Gastrocnemius medialis (tissue), 4 donors: ENCODE data around the gene SYNM. TPM values are rescaled to one million over a fixed set of nuclear protein-coding genes. Genes with fewer than 3 reads are reported as not detected.
A peak's percentile ranks its signal among the peaks of the same experiment; 100 is the strongest.

Experiments
- ATAC-seq, 2 donors: fragments of 150-250 bp; one replicate each; pipeline ENCODE4 v1.9.1; 2016
- DNase-seq, 2 donors: peaks; one replicate each; pipeline ENCODE4 v3.0.0-alpha.2; 2019
- H3K27ac ChIP-seq, 4 donors: fragments of 200-600 bp; sonication (generic); 1 replicate in 1 of 4; 2 replicates in 3 of 4; pipeline ENCODE4 v1.5.1; 2016 to 2018; ENCODE audit warnings: mild to moderate bottlenecking in 2 of 4, moderate library complexity in 1 of 4
- H3K27me3 ChIP-seq, 3 donors: fragments of 200-600 bp; sonication (generic) in 2 of 3; 1 replicate in 1 of 3; 2 replicates in 2 of 3; pipeline versions ENCODE4 v1.5.1 to v1.6.0; 2016 to 2019; ENCODE audit warnings: mild to moderate bottlenecking in 1 of 3, moderate library complexity in 1 of 3
- H3K36me3 ChIP-seq, 2 donors: fragments of 200-600 bp; sonication (generic) in 1 of 2; one replicate each; pipeline ENCODE4 v1.5.1; 2017 to 2018
- H3K4me1 ChIP-seq, 2 donors: fragments of 200-600 bp; sonication (generic) in 1 of 2; one replicate each; pipeline ENCODE4 v1.5.1; 2016 to 2017; ENCODE audit warnings: mild to moderate bottlenecking in 2 of 2
- H3K4me3 ChIP-seq, 4 donors: fragments of 200-600 bp; sonication (generic) in 3 of 4; 1 replicate in 1 of 4; 2 replicates in 3 of 4; pipeline ENCODE4 v1.5.1; 2016 to 2019; ENCODE audit warnings: mild to moderate bottlenecking in 2 of 4
- H3K9me3 ChIP-seq, 3 donors: fragments of 200-600 bp; sonication (generic) in 2 of 3; 1 replicate in 1 of 3; 2 replicates in 2 of 3; pipeline ENCODE4 v1.5.1; 2016 to 2019
- CTCF ChIP-seq, 5 experiments: fragments of 450-650 bp in 3 of 5; fragments of 200-600 bp in 2 of 5; sonication (generic) in 2 of 5; IDR thresholded peaks in 4 of 5; conservative IDR thresholded peaks in 1 of 5; 1 replicate in 4 of 5; 2 replicates in 1 of 5; pipeline ENCODE4 v1.5.1; 2016 to 2019; ENCODE audit warnings: antibody characterized with exemption in 5 of 5, mild to moderate bottlenecking in 3 of 5, moderate library complexity in 3 of 5
- POLR2A ChIP-seq, 2 donors: fragments of 450-650 bp; IDR thresholded peaks; one replicate each; pipeline ENCODE4 v1.6.1; 2017; ENCODE audit warnings: antibody characterized with exemption in 2 of 2, mild to moderate bottlenecking in 2 of 2, moderate library complexity in 2 of 2
- in situ Hi-C, 4 donors: fragments of 200-750 bp; cut with MboI; loops; one replicate each; pipeline versions ENCODE4 v1.15.0 to v1.8.0; 2017; ENCODE audit warnings: low sequenced_read_pairs in 4 of 4
- intact Hi-C: fragments of 100-400 bp; cut with DNase I; formaldehyde crosslinking; loops from one replicate; pipeline ENCODE4 v1.15.1; 2023; ENCODE audit warnings: low total_unique reads
- total RNA-seq, 4 donors: library from RNA; depleted of rRNA; stranded (reverse); fragments of >200 nt; gene quantifications; one replicate each; pipeline versions ENCODE4 v1.1.0 to v1.2.3, GENCODE V29; 2016

SYNM gene
- total RNA-seq, 4 donors from 2014 or later: 200 to 308 (median 266) TPM

- DNase-seq: peak; percentile 41 to 67
- peak; percentile 56 to 84 for ATAC-seq
- peak overlapping the region in 3 of 4 donors; percentile 8 to 51 (median 49) for H3K27ac ChIP-seq
- H3K4me3 ChIP-seq: no peak overlapping the region
- intact Hi-C loops (no loop called here), in situ Hi-C loops (loop anchor here in 1 of 4 donors (10.0 kb wide), 2 partner anchors 311 to 571 kb away; no protein-coding TSS in a partner anchor)
- no peaks in the 10 kb centered on the region for H3K36me3 ChIP-seq
- H3K27me3 ChIP-seq: no peaks in the 10 kb centered on the region
- TF ChIP-seq POLR2A (IDR thresholded peaks at IDR 0.05) (no peak), CTCF (IDR thresholded peaks at IDR 0.05 in 4 of 5, conservative IDR thresholded peaks at IDR 0.05 in 1 of 5) (no peak)
- peaks cover 16 to 18% of the 10 kb centered on the region in 2 donors for H3K4me1 ChIP-seq
- no peaks in the 10 kb centered on the region for H3K9me3 ChIP-seq
Measured at GRCh38 chr15:99086327-99086667, 18.6 kb upstream of the SYNM start.

- TF ChIP-seq POLR2A (IDR thresholded peaks at IDR 0.05) (no peak), CTCF (IDR thresholded peaks at IDR 0.05 in 4 of 5, conservative IDR thresholded peaks at IDR 0.05 in 1 of 5) (no peak)
- H3K4me3 ChIP-seq: no peak overlapping the region
- ATAC-seq: no peak
- H3K36me3 ChIP-seq: no peaks in the 10 kb centered on the region
- intact Hi-C loops: no loop called here
- no peak for DNase-seq
- H3K27ac ChIP-seq: no peak overlapping the region
- H3K4me1 ChIP-seq: peaks cover 18 to 22% of the 10 kb centered on the region in 2 donors
- in situ Hi-C loops: loop anchor here in 1 of 4 donors (10.0 kb wide), 2 partner anchors 313 to 573 kb away; no protein-coding TSS in a partner anchor
- H3K27me3 ChIP-seq: no peaks in the 10 kb centered on the region
- no peaks in the 10 kb centered on the region for H3K9me3 ChIP-seq
Measured at GRCh38 chr15:99087405-99087943, 17.4 kb upstream of the SYNM start.

GRCh38 chr15:99090011-99090699 is 14.7 kb upstream of the SYNM start:
- H3K27me3 ChIP-seq: no peaks in the 10 kb centered on the region
- DNase-seq (no peak), ATAC-seq (no peak)
- H3K36me3 ChIP-seq: no peaks in the 10 kb centered on the region
- intact Hi-C loops (no loop called here), in situ Hi-C loops (no loop called here)
- peak overlapping the region in 3 of 4 donors; percentile 54 to 66 (median 65) for H3K27ac ChIP-seq
- H3K9me3 ChIP-seq: no peaks in the 10 kb centered on the region
- no peak overlapping the region for H3K4me3 ChIP-seq
- no peak for TF ChIP-seq CTCF (IDR thresholded peaks at IDR 0.05 in 4 of 5, conservative IDR thresholded peaks at IDR 0.05 in 1 of 5)
- no peak for TF ChIP-seq POLR2A (IDR thresholded peaks at IDR 0.05)
- H3K4me1 ChIP-seq: peaks cover 18 to 22% of the 10 kb centered on the region in 2 donors

- in situ Hi-C loops (no loop called here), intact Hi-C loops (no loop called here)
- ATAC-seq (peak; percentile 90 to 97), DNase-seq (peak; percentile 79 to 88)
- peaks cover 16 to 21% of the 10 kb centered on the region in 2 donors for H3K4me1 ChIP-seq
- no peaks in the 10 kb centered on the region for H3K27me3 ChIP-seq
- no peaks in the 10 kb centered on the region for H3K36me3 ChIP-seq
- TF ChIP-seq CTCF (IDR thresholded peaks at IDR 0.05 in 4 of 5, conservative IDR thresholded peaks at IDR 0.05 in 1 of 5) (no peak), POLR2A (IDR thresholded peaks at IDR 0.05) (no peak)
- H3K9me3 ChIP-seq: no peaks in the 10 kb centered on the region
- H3K4me3 ChIP-seq: no peak overlapping the region
- peak overlapping the region; percentile 54 to 79 (median 66) for H3K27ac ChIP-seq
Measured at GRCh38 chr15:99090938-99091337, 13.9 kb upstream of the SYNM start.
